Measurements from ENCODE around the gene CARM1. TPM values are rescaled to one million over a fixed set of nuclear protein-coding genes. Genes with fewer than 3 reads are reported as not detected.
"Not testable (repeated sequence)": the region's sequence is repeated elsewhere in the genome, so short reads cannot be mapped to it uniquely, and the experiment has no call there.

Gene CARM1
- polyA plus RNA-seq, 12 donors: 47.1 to 84.2 (median 54.9) TPM; not detected in 1

GRCh38 chr19:10870501-10870954 lies 825 bp upstream of the CARM1 start:
- DNase-seq: no peak

- DNase-seq: no peak
Measured at GRCh38 chr19:10871711-10872545, 575 bp downstream of the CARM1 start.

GRCh38 chr19:10872546-10873107 lies 1.3 kb downstream of the CARM1 start:
- no peak for DNase-seq

GRCh38 chr19:10874024-10874423 lies 2.7 kb downstream of the CARM1 start:
- no peak for DNase-seq

GRCh38 chr19:10876459-10877240 lies 5.3 kb downstream of the CARM1 start:
- no peak for DNase-seq

- DNase-seq: not testable (repeated sequence)
Measured at GRCh38 chr19:10877608-10878007, 6.3 kb downstream of the CARM1 start.

GRCh38 chr19:10878253-10878652 lies 6.9 kb downstream of the CARM1 start:
- DNase-seq: no peak

- DNase-seq: no peak
Measured at GRCh38 chr19:10881403-10882107, 10.2 kb downstream of the CARM1 start.

GRCh38 chr19:10882108-10882457 lies 10.7 kb downstream of the CARM1 start:
- no peak for DNase-seq

- DNase-seq: no peak
Measured at GRCh38 chr19:10884274-10884673, 12.9 kb downstream of the CARM1 start.

- no peak for DNase-seq
Measured at GRCh38 chr19:10885201-10886169, 14.1 kb downstream of the CARM1 start.

GRCh38 chr19:10887616-10888367 lies 16.4 kb downstream of the CARM1 start:
- DNase-seq: no peak

GRCh38 chr19:10888421-10888866 lies 17.1 kb downstream of the CARM1 start:
- no peak for DNase-seq

- DNase-seq: no peak
Measured at GRCh38 chr19:10889880-10890279, 18.5 kb downstream of the CARM1 start.

GRCh38 chr19:10891405-10892086 lies 20.2 kb downstream of the CARM1 start:
- no peak for DNase-seq

- no peak for DNase-seq
Measured at GRCh38 chr19:10892256-10892655, 20.9 kb downstream of the CARM1 start.

- no peak for DNase-seq
Measured at GRCh38 chr19:10894911-10895213, 23.5 kb downstream of the CARM1 start.

GRCh38 chr19:10895363-10895762 lies 24.0 kb downstream of the CARM1 start:
- no peak for DNase-seq

- no peak for DNase-seq
Measured at GRCh38 chr19:10895920-10896319, 24.6 kb downstream of the CARM1 start.
